ENCODE data around the gene GPR119. TPM values are rescaled to one million over a fixed set of nuclear protein-coding genes. Genes with fewer than 3 reads are reported as not detected.

GPR119 gene
- total and polyA plus RNA-seq, 2 of the 4 experiments (the other 2 are of a cell fraction) = not detected

DNA sequence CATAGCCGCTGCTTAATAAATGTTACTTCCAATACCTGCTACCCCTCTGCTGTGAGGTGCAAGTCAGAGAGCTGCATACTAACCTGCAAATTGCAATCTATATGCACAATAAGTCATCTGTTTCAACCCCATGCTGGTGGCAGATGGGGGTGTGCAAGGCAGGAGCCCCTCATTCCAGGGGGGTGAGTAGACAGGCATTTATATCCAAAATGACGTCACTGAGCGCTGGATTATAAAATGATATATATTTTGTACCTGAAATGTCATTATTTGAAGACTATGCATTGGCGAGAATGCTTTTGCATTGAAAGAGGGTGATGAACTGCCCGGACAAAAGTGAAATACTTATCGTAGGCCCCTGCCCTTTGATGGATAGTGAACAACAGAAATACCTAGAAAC is 41.1 kb upstream of the GPR119 start:
- POLR2A ChIA-PET (ENCODE audit: unreplicated experiment) = no interaction called here
- Histone ChIP-seq H2AFZ (replicated peaks; ENCODE audit: low read length, poor library complexity) (no peak overlapping the region), H3K9me1 (ENCODE audit: insufficient read depth, low read length) (no peaks in the 10 kb centered on the region), H2BK5ac (ENCODE audit: low read depth, low read length, poor library complexity, severe bottlenecking) (no peak overlapping the region), H4K20me1 (ENCODE audit: insufficient read depth, low read length) (no peaks in the 10 kb centered on the region), H3K9ac (ENCODE audit: low read depth, low read length) (no peak overlapping the region), H3K27ac (ENCODE audit: insufficient read depth, low read length) (no peak overlapping the region), H4K5ac (ENCODE audit: low read depth, low read length) (no peak overlapping the region), H3K79me1 (ENCODE audit: low read depth in 1 of 2, low read length in 2 of 2) (no peaks in the 10 kb centered on the region), H3K14ac (replicated peaks; ENCODE audit: low read depth, low read length) (no peak overlapping the region), H2BK15ac (ENCODE audit: low read depth, low read length) (no peak overlapping the region), H3K27me3 (ENCODE audit: control insufficient read depth, insufficient read depth, low read length) (peaks cover 4% of the 10 kb centered on the region; the same call in 1 of the 2 replicates), H3K4me1 (ENCODE audit: control insufficient read depth, insufficient read depth, low read length) (no peaks in the 10 kb centered on the region), H3K23ac (ENCODE audit: low read depth, low read length) (no peak overlapping the region), H2AK5ac (ENCODE audit: low read depth, low read length) (no peak overlapping the region), H3K18ac (ENCODE audit: low read depth, low read length) (no peak overlapping the region), H2BK20ac (ENCODE audit: low read depth, low read length) (no peak overlapping the region), H3K4me3 (ENCODE audit: insufficient read depth, low read depth, low read length) (no peak overlapping the region), H3K9me3 (ENCODE audit: control insufficient read depth, insufficient read depth, low read length) (no peaks in the 10 kb centered on the region), H3K4ac (ENCODE audit: low read depth, low read length) (no peak overlapping the region), H3K4me2 (ENCODE audit: low read depth, low read length) (no peak overlapping the region), H2AK9ac (replicated peaks; ENCODE audit: low read depth, low read length, poor library complexity) (no peak overlapping the region), H3K36me3 (ENCODE audit: control insufficient read depth, insufficient read depth, low read length) (no peaks in the 10 kb centered on the region), H4K91ac (ENCODE audit: insufficient read depth, low read depth, low read length) (no peak overlapping the region), H3K56ac (ENCODE audit: extremely low read depth, insufficient read depth, low read length) (no peak overlapping the region), H4K8ac (ENCODE audit: low read depth in 2 of 2, low read length in 2 of 2) (no peak overlapping the region), H2BK120ac (ENCODE audit: low read depth, low read length) (no peak overlapping the region)
- DNase-seq (no peak), ATAC-seq (ENCODE audit: low read depth) (no peak)
- WGBS, 2 experiments (ENCODE audit: extremely low coverage in 2 of 2, insufficient read length in 1 of 2) = no CpG with 5 or more reads among the region's 6 CpGs
- intact Hi-C loops (cut with micrococcal nuclease) = no loop called here
- CTCF ChIA-PET = no interaction called here
- no TSS peak for BruUV-seq (replicated peaks)
- in situ Hi-C loops (cut with MboI; ENCODE audit: low sequenced_read_pairs) = no loop called here
- no peak for TF ChIP-seq CHD1 (IDR thresholded peaks at IDR 0.05; ENCODE audit: low read depth, low read length)
- no peak for TF ChIP-seq MAFK (IDR thresholded peaks at IDR 0.05; ENCODE audit: low read depth, low read length)
- no peak for TF ChIP-seq RFX5 (IDR thresholded peaks at IDR 0.05; ENCODE audit: low read depth, low read length)
- no peak for TF ChIP-seq RAD21 (IDR thresholded peaks at IDR 0.05; ENCODE audit: low read length)
- no peak for TF ChIP-seq CEBPB (IDR thresholded peaks at IDR 0.05; ENCODE audit: low read depth, low read length)
- no peak for TF ChIP-seq SMC3 (IDR thresholded peaks at IDR 0.05; ENCODE audit: low read depth, low read length)
- no peak for TF ChIP-seq BHLHE40 (IDR thresholded peaks at IDR 0.05; ENCODE audit: low read depth, low read length)
- TF ChIP-seq NFE2L2 (IDR thresholded peaks at IDR 0.05; ENCODE audit: low read depth, low read length) = no peak
- TF ChIP-seq POLR2A (IDR thresholded peaks at IDR 0.05; ENCODE audit: low read depth, low read length) = no peak
- TF ChIP-seq, protein P1, sequence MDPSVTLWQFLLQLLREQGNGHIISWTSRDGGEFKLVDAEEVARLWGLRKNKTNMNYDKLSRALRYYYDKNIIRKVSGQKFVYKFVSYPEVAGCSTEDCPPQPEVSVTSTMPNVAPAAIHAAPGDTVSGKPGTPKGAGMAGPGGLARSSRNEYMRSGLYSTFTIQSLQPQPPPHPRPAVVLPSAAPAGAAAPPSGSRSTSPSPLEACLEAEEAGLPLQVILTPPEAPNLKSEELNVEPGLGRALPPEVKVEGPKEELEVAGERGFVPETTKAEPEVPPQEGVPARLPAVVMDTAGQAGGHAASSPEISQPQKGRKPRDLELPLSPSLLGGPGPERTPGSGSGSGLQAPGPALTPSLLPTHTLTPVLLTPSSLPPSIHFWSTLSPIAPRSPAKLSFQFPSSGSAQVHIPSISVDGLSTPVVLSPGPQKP (IDR thresholded peaks at IDR 0.05; ENCODE audit: borderline replicate concordance, low read depth, low read length) = no peak
- TF ChIP-seq, protein P2, sequence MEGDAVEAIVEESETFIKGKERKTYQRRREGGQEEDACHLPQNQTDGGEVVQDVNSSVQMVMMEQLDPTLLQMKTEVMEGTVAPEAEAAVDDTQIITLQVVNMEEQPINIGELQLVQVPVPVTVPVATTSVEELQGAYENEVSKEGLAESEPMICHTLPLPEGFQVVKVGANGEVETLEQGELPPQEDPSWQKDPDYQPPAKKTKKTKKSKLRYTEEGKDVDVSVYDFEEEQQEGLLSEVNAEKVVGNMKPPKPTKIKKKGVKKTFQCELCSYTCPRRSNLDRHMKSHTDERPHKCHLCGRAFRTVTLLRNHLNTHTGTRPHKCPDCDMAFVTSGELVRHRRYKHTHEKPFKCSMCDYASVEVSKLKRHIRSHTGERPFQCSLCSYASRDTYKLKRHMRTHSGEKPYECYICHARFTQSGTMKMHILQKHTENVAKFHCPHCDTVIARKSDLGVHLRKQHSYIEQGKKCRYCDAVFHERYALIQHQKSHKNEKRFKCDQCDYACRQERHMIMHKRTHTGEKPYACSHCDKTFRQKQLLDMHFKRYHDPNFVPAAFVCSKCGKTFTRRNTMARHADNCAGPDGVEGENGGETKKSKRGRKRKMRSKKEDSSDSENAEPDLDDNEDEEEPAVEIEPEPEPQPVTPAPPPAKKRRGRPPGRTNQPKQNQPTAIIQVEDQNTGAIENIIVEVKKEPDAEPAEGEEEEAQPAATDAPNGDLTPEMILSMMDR (conservative IDR thresholded peaks at IDR 0.05; ENCODE audit: low read depth, low read length) = no peak
- TF ChIP-seq FOS (IDR thresholded peaks at IDR 0.05; ENCODE audit: low read depth, low read length) = no peak
- no peak for TF ChIP-seq MXI1 (IDR thresholded peaks at IDR 0.05; ENCODE audit: borderline replicate concordance, low read depth, low read length)
- no peak for TF ChIP-seq RCOR1 (IDR thresholded peaks at IDR 0.05; ENCODE audit: insufficient replicate concordance, low read length)
- no peak for TF ChIP-seq MAZ (IDR thresholded peaks at IDR 0.05; ENCODE audit: borderline replicate concordance, low read depth, low read length)
- TF ChIP-seq, protein P3, sequence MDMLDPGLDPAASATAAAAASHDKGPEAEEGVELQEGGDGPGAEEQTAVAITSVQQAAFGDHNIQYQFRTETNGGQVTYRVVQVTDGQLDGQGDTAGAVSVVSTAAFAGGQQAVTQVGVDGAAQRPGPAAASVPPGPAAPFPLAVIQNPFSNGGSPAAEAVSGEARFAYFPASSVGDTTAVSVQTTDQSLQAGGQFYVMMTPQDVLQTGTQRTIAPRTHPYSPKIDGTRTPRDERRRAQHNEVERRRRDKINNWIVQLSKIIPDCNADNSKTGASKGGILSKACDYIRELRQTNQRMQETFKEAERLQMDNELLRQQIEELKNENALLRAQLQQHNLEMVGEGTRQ (IDR thresholded peaks at IDR 0.05; ENCODE audit: low read depth, low read length) = no peak
- dilution Hi-C loops (cut with HindIII; ENCODE audit: low sequenced_read_pairs, unreplicated experiment) = no loop called here

Measured in IMR-90 (cell line).